AG09309 (cell line): ENCODE measurements around the gene ABI1.

ENCODE experiments used
- DNase-seq: peaks from one replicate; pipeline ENCODE4 v3.0.0-alpha.2; 2010; ENCODE audit warnings: low read depth
- H3K4me3 ChIP-seq: 2 replicates; pipeline ENCODE4 v1.5.1; 2011; ENCODE audit warnings: mild to moderate bottlenecking, low read depth, low read length, moderate library complexity; ENCODE audit not compliant: control insufficient read depth
- TF ChIP-seq, protein P1 (sequence below): IDR thresholded peaks from 2 replicates; pipeline ENCODE4 v1.5.1; 2011; ENCODE audit warnings: mild to moderate bottlenecking, low read depth, low read length, inconsistent platforms; ENCODE audit not compliant: insufficient read depth, control insufficient read depth; ENCODE audit errors: missing control alignments

Gene ABI1

GRCh38 chr10:26743091-26743490 lies 117.7 kb downstream of the ABI1 start:
- no peak for DNase-seq
- H3K4me3 ChIP-seq: no peak overlapping the region
- TF ChIP-seq, protein P1, sequence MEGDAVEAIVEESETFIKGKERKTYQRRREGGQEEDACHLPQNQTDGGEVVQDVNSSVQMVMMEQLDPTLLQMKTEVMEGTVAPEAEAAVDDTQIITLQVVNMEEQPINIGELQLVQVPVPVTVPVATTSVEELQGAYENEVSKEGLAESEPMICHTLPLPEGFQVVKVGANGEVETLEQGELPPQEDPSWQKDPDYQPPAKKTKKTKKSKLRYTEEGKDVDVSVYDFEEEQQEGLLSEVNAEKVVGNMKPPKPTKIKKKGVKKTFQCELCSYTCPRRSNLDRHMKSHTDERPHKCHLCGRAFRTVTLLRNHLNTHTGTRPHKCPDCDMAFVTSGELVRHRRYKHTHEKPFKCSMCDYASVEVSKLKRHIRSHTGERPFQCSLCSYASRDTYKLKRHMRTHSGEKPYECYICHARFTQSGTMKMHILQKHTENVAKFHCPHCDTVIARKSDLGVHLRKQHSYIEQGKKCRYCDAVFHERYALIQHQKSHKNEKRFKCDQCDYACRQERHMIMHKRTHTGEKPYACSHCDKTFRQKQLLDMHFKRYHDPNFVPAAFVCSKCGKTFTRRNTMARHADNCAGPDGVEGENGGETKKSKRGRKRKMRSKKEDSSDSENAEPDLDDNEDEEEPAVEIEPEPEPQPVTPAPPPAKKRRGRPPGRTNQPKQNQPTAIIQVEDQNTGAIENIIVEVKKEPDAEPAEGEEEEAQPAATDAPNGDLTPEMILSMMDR: no peak

DNA sequence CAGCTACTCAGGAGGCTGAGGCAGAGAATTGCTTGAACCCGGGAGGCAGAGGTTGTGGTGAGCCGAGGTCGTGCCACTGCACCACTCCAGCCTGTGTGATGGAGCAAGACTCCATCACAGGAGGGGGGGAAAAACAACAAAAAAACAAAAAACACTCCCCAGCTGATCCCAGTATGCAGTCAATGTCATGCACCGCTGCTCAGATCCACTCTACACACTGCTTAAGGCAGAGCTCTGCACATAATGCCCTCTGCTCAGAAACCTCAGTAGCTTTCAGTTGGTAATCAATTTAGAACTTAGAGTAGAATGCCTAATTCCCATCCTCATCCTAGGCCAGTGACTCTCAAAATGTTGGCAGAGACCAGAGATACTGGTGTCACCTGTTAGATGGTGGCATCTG lies 119.4 kb downstream of the ABI1 start:
- TF ChIP-seq, protein P1: no peak
- no peak overlapping the region for H3K4me3 ChIP-seq
- DNase-seq: no peak

DNA sequence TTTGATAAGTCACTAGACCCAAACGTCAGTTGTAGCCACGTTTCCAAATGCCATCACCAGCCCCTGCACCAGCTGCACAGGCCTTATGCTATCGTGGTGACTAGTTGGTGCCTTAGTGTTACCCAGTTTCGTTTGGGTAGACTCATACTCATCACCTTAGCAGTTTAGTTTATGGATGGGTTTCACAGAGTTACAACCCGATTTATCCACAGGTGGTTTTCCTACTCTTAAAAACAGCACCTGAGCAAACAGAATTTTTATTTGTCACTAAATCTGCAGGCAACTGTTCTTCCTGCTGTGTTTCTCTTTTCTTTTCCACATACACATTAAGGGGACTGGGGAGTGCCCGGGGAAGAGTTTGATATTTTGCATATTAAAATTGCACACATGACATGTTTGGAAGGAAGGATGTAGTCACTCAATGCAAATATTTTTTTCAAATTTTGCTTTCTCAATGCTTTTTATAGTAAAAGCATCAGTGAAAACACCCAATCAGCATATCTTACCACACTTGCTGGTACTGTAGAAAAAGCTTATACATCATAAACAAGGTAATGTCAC lies 121.6 kb downstream of the ABI1 start:
- H3K4me3 ChIP-seq: no peak overlapping the region
- no peak for DNase-seq
- TF ChIP-seq, protein P1: no peak

DNA sequence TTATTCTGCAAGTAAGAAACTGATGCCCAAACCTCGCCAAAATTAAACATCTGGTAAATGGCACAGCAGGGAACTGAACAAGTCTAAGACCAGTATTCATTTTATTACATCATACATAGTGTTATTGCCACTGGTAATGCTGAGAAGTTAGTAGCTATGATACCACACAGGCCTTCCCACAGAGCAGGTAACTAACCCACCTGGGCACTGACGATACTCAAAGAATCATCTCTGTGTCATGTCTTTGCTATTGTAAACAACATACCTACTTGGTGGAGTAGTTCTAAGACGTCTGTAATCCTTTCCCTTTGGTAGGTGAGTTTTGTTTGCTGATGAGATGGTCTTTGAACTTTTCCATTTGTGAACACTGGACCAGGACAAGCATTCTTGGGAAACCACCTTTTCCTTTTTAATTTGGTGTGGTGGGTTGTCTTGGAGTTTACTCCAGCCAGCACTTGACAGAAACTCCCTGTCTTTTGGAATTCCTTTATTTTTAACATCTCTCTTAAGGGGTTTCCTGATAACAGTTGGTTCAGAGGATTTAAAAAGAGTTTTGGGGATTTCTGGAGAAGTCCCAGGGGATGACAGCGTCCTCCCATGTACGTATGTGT lies 122.4 kb downstream of the ABI1 start:
- no peak overlapping the region for H3K4me3 ChIP-seq
- TF ChIP-seq, protein P1: no peak
- no peak for DNase-seq

DNA sequence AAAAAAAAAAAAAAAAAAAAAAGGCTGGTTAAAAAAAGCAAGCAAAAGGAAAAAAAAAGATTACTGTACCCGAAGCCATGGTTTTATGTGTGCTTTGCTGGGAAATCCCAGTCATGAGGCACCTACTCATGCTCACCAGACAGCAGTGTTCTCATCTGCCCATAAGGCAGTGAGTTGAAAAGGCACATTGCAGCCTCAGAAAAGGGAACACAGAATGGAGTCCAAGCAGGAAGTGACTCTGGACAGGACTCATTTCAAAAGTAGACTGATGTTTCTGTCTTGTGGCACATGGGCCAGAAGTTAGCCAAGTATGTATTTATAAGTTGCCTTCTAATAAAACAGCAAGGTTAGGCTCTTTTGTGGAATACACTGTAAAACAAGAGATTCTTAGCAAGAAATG lies 123.0 kb downstream of the ABI1 start:
- DNase-seq: peak; percentile 17
- H3K4me3 ChIP-seq: no peak overlapping the region
- TF ChIP-seq, protein P1: no peak

- TF ChIP-seq, protein P1: no peak
- DNase-seq: no peak
- H3K4me3 ChIP-seq: no peak overlapping the region
Observed at GRCh38 chr10:26735435-26735834, 125.3 kb downstream of the ABI1 start.
